Erythroblast (primary cell): Measurements from ENCODE around the gene PPP1R15A.

Source experiments
- GATA1 ChIP-seq: IDR thresholded peaks from 2 replicates; pipeline ENCODE4 v1.6.1; 2011; ENCODE audit warnings: low read depth, mild to moderate bottlenecking, control low read depth, low read length, moderate library complexity
- POLR2A ChIP-seq: IDR thresholded peaks from 2 replicates; pipeline ENCODE4 v1.6.1; 2011; ENCODE audit warnings: mild to moderate bottlenecking, low read length

- TF ChIP-seq POLR2A (peak; percentile 77), GATA1 (no peak)
Measured at GRCh38 chr19:48900477-48901406, 28.5 kb downstream of the PPP1R15A start.
